ENCODE data around the gene ARAP1.

ARAP1 gene

GRCh38 chr11:72642884-72643522, 109.2 kb downstream of the ARAP1 start:
- in situ Hi-C loops (cut with MboI; ENCODE audit: low sequenced_read_pairs) = no loop called here

- in situ Hi-C loops (cut with MboI; ENCODE audit: low sequenced_read_pairs) = no loop called here
These were observed 109.9 kb downstream of the ARAP1 start for GRCh38 chr11:72642043-72642883.

DNA sequence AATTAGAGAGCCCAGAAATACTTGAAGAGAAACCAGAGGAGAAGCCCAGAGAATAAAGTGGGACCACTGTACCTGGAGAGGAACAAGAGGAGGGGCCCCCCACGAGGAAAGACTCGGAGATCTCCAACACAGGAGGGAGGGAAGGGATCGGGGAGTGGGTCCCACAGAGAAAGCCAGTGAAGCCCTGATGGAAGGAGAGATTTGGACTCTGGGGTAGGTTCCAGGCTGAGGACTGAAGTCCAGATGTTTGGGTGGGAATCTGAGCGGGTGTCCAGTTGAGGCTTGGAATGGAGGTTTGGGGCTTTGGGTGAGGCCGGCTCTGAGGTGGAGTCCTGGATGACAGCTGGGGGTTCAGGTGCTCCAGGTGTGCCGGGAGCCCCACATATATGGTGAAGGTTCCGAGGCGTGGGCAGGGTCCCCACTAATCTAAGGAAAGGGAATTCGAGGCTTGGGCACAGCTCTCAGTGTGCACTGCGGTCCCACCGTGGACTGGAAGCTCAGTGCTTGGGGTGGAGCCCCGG, 110.6 kb downstream of the ARAP1 start:
- in situ Hi-C loops (cut with MboI; ENCODE audit: low sequenced_read_pairs) = no loop called here

DNA sequence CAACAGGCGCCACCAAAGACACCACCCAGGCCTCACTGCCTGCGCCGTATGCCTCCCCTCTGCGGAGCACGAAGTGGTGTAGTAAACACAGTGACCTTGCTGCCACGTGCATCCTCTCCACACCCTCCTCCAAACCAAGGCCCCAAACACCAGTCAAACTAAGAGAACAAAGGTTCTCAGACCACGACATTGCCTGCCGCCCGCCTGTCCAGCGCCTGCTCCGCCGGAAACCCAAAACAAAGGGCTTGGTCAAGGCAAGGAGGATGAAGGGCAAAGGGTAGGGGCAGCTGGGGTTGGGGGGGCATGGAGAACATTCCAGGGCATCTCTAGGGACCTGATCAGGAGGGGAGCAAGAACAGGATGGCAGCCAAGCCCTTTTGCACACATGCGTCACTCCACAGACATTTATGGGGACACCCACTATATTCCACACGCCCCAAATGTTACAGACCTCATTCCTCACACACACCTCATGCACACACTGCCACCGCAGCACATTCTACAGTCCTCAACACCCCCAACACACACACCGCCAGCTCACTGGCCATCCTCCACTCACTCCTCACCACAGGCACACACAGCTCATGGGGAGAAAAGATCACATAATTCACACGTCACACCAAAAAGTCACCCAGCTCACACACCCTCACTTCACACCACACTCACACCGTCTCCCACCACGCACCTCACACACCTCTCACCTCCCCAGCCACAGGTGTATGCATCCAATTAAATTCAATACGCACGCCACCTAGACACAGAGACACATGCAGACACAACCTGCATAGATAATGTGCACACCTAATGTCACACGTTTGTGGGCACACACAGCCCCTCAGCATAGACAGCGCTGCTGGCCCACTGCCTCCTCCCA, 112.5 kb downstream of the ARAP1 start:
- in situ Hi-C loops (cut with MboI; ENCODE audit: low sequenced_read_pairs) = no loop called here

DNA sequence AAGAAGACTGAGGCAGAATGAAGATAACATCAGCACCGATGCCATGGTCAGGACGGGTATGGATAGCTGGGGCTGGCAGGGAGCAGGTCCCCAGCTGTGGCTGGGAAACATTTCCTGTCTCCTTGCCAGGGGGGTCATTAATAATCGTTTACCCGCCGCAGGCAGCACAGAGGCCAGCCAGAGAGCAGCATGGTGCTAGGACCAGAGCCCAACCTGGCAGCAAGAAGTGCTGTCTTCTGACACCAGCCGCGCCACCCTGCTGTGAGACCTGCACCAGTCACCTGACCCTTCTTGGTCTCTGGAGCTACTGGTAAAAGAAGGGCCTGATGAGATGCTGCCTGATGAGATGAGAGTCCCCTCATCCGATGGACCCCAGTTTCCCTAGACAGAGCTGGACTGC, 114.3 kb downstream of the ARAP1 start:
- in situ Hi-C loops (cut with MboI; ENCODE audit: low sequenced_read_pairs) = no loop called here

DNA sequence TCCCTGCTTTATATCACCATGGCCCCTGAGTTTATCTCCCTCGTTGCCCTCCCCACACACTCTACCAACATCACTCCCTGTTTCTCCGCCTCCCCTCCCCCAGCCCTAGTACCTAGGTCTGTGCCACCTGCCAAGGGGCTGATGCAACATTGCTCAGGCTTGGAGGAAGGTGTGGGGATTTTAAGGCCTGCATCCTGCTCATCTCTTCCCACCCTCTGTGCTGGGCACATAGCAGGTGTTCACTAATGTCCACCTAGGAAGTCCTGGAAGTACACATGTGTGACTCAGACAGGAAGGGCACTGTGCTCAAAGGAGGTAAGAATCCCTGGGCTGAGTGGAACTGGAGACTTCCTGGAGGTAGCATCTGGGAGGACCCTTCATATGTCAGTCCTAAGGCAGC, 115.0 kb downstream of the ARAP1 start:
- in situ Hi-C loops (cut with MboI; ENCODE audit: low sequenced_read_pairs) = no loop called here

DNA sequence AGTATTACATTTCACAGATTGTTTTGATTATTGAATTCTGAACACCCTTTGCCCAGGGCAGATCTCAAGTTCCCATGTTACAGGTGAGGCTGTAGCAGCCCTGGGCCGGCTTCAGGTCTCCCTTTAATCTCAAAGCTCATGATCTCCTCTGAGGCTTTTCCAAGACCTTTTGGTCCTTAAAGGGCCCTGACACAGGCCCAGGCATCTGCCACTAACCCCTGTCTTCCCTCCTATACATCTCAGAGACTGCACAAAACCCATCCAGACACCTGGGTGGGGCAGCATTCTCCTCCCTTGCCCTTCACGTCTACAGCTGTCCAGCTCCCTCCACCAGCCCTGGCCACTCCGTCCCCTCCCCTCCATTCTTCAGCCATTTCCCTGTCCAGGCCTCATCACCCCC, 115.8 kb downstream of the ARAP1 start:
- in situ Hi-C loops (cut with MboI; ENCODE audit: low sequenced_read_pairs) = no loop called here

GRCh38 chr11:72635933-72636332, 116.3 kb downstream of the ARAP1 start:
- in situ Hi-C loops (cut with MboI; ENCODE audit: low sequenced_read_pairs) = no loop called here

GRCh38 chr11:72635309-72635915, 116.8 kb downstream of the ARAP1 start:
- in situ Hi-C loops (cut with MboI; ENCODE audit: low sequenced_read_pairs) = no loop called here

Measured in HL-60/S4 treated with phorbol 12-myristate 13-acetate at 8.2 ng/mL for 4 days and 3 days (cell line).